Cardiac septum (tissue), 1 donor: ENCODE measurements around the gene NANOG. TPM values are rescaled to one million over a fixed set of nuclear protein-coding genes. Genes with fewer than 3 reads are reported as not detected.
"Not testable (repeated sequence)": the region's sequence is repeated elsewhere in the genome, so short reads cannot be mapped to it uniquely, and the experiment has no call there.

Experiments used
- DNase-seq: peaks from one replicate; pipeline ENCODE4 v3.0.0-alpha.2; 2020; ENCODE audit warnings: low spot score
- intact Hi-C: fragments of 100-400 bp; cut with DNase I; formaldehyde crosslinking; loops from one replicate; pipeline ENCODE4 v1.14.0; 2022
- total RNA-seq: library from RNA; stranded (reverse); fragmentation: NEBNext Ultra II Directional; extraction: Animal tissue kit (Norgen Biotek cat#: 25700); gene quantifications from one replicate; pipeline ENCODE4 v1.2.1, GENCODE V29; 2021
- donor health status: DM: no; HTN: no; CAD: no.

Gene NANOG
- total RNA-seq, 1 donor from 2014 or later = not detected

- intact Hi-C loops = no loop called here
Measured at GRCh38 chr12:7797698-7798398, 8.6 kb downstream of the NANOG start.

DNA sequence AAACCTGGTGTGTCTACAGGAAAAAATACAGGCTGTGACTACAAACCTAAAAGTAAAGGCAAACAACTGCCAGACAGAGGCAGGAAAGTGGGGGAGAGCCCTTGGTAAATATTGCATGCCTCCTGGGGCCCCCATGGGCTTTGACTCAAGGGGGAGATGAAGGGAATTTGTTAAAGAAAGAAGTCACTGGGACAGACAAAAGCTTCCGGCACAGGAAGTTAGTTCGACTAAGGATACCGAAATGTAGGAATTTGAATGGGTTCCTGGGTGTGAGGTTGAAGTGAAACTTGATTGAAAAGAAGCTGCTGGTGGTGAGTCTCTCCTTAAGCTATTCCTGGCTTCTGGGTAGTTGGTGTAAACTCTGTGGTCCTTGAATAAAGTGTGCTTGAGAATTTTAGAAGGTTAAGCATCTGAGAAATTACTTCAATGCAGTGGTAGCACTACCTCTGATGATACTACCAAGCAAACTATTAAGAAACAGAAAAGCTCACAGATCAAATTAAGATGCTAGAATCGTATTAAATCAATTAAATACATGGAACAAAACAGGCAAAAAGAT is 9.6 kb downstream of the NANOG start:
- intact Hi-C loops, DNase-seq: not testable (repeated sequence)

More at GRCh38 chr12:7797698-7798398, 8.6 kb downstream of the NANOG start:
- no peak for DNase-seq

DNA sequence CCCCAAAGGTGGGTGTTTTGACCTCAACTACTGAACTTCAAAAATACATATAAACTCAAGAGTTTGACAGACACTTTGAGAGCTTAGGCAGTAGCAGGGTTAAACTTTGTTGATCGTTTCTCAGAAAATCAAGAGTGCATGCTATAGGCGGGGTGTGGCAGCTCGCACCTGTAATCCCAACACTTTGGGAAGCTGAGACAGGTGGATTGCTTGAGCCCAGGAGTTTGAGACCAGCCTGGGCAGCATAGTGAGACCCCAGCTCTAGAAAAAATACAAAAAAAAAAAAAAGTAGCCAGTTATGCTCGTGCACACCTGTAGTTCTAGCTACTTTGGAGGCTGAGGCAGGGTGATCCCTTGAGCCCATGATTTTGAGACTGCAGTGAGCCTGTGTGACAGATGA is 12.3 kb downstream of the NANOG start:
- DNase-seq = no peak
- intact Hi-C loops = no loop called here

DNA sequence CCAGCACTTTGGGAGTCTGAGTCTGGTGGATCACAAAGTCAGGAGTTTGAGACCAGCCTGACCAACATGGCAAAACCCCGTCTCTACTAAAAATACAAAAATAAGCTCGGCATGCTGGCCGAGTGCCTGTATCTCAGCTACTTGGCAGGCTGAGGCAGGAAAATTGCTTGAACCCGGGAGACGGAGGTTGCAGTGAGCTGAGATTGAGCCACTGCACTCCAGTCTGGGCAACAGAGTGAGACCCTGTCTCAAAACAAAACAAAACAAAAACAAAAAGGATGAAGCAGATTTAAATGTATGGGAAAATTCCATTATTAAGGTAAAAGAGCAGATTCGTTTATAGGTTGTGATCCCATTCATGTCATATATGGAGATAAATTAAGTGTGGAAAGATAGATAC is 17.1 kb downstream of the NANOG start:
- intact Hi-C loops = loop anchor here (5.0 kb wide), 1 partner anchor 129 kb away; no protein-coding TSS in a partner anchor
- DNase-seq = not testable (repeated sequence)

GRCh38 chr12:7806863-7807487 is 17.8 kb downstream of the NANOG start:
- DNase-seq = no peak
- intact Hi-C loops = loop anchor here (5.0 kb wide), 1 partner anchor 130 kb away; no protein-coding TSS in a partner anchor

DNA sequence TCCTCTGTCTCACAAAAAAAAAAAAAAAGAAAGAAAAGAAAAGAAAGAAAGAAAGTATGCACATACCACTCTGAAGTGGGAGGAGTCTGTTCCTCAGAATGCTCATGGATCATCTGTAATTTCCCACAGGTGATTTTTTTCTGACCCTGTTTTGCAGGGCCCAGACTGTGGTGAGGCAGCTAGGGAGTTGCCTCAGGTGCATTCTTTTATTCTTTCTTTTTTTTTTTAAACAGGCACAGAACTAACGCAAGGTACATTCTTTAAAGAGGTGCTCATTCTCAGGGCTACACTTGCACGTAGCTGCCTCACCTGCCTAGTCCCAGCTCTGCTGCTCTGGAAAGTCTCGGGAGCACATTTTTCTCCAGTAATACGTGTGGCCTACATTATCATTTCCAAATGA is 36.6 kb downstream of the NANOG start:
- DNase-seq, intact Hi-C loops: not testable (repeated sequence)

- intact Hi-C loops, DNase-seq: not testable (repeated sequence)
Measured at GRCh38 chr12:7829737-7830136, 40.5 kb downstream of the NANOG start.

DNA sequence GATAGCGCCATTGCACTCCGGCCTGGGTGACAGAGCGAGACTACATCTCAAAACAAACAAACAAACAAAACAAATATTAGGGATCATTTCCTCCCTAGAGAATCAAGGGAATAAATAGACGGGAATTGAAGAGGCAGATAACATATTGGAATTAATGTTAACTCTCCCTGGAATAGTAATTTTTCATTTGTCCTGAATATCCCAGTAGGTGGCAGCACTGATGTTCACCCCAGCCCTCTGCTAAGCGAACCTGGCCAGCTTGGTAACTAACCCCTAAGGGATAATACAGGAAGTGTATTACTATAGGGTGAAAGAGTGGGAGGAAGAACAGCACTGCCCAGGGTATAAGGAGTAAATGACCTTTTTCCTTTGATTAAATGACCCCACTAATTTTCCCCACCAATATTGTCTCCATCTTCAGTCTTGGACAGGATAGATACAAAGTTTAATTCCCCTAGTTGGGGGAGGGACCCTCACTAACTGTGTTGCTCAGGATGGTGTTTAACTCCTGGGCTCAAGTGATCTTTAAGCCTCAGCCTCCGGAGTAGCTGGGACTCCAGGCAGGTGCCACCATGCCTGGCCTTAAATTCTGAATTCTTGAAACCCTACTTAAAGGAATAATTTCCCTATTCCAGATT is 43.0 kb downstream of the NANOG start:
- intact Hi-C loops = no loop called here
- DNase-seq = peak; percentile 78

DNA sequence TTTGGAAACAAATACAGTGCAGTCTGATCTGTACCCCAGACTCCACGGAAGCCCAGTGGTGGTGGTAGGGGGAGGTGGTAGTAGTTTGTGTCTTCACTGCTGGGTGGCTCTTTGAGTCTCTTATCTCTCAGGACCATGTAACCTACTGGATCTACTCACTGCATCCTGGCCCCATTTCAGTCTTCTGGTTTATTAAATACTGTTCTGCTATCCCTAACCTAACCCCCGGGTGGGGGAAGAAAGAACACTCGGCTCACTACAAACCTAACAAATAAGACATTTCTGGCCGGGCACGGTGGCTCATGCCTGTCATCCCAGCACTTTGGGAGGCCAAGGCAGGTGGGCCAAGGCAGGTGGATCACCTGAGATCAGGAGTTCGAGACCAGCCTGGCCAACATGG is 44.0 kb downstream of the NANOG start:
- not testable (repeated sequence) for DNase-seq

GRCh38 chr12:7833831-7834230 is 44.6 kb downstream of the NANOG start:
- intact Hi-C loops = no loop called here

More for the DNA sequence above, 44.0 kb downstream of the NANOG start:
- intact Hi-C loops = not testable (repeated sequence)

DNA sequence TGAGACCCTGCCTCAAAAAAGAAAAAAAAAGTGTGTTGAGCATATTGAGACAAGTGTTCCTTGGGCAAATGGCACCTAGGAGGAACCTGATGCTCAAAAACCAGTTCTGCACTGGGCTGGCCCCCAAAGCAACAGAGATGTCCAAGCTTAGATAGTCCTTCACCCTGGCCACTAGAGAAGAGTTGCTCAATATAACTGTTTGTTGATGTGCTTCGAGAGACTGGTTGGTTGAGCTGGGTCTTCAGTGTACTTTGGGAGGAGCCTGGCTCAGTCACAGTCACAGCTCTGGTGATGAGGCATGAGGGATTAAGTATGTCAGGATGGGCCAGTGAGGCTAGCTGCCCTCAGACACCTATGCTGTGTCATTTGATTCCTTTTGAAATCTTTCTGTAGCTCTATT is 45.5 kb downstream of the NANOG start:
- DNase-seq = no peak
- intact Hi-C loops = no loop called here

More at GRCh38 chr12:7833831-7834230, 44.6 kb downstream of the NANOG start:
- DNase-seq = no peak

DNA sequence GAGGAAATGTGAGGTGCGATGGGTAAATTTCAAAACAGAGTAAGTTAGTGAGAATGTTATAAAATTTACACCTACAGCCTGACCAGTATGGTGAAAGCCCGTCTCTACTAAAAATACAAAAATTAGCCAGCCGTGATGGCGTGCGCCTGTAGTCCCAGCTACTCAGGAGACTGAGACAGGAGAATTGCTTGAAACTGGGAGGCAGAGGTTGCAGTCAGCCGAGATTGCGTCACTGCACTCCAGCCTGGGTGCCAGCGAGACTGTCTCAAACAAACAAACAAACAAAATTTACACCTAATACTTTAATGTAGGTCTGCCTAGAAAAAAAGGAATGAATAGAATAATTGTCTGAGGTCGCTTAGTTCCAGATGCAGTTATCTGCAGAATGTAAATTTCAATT is 45.9 kb downstream of the NANOG start:
- intact Hi-C loops = no loop called here
- no peak for DNase-seq

DNA sequence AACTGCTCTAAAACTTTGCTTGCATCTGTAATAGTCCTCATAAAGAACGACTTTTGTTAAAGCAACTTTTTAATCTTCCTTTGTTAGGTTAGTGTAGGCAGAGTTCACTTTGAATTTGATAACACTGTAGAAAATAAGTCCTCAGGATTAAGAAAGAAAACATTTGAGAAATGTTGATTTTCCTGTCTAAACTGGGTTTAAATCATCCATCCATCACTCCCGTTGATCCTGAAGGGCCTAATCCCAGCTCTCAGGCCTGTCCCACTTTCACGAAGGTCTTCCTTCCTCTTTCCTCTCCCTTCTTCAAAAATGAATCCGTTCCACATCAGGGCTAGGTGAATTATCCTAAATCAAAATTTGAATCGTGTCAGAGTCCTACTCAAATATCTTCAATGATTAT is 46.6 kb downstream of the NANOG start:
- no peak for DNase-seq
- intact Hi-C loops = no loop called here

DNA sequence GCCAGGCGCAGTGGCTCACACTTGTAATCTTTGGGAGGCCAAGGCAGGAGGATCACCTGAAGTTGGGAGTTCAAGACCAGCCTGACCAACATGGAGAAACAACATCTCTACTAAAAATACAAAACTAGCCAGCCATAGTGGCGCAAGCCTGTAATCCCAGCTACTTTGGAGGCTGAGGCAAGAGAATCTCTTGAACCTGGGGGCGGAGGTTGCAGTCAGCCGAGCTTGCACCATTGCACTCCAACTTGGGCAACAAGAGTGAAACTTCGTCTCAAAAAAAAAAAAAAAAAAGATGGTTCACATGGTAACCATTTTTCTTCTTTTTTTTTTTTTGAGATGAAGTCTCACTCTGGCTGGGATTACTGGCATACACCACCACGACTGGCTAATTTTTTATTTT is 48.2 kb downstream of the NANOG start:
- peak; percentile 86 for DNase-seq
- intact Hi-C loops = no loop called here

DNA sequence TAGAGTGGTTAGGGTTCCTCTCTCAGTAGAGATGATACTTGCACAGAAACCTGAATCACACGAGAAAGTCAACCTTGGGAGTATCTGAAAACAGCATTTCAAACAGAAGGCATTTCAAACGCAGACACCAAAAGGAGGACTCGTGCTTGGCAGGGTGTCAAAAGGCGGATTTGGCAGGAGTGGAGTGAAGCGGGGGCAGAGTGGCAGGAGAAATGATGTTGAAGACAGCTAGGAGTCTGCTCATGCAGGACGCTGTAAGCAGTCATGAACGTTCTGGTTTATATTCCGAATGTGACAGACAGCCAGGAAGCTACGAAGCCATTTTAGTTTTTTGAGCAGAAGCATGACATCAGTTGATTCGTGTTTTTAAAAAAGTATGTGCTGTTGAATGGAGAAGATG is 50.0 kb downstream of the NANOG start:
- intact Hi-C loops = not testable (repeated sequence)
- peak; percentile 77 for DNase-seq

GRCh38 chr12:7839848-7840247 is 50.6 kb downstream of the NANOG start:
- intact Hi-C loops, DNase-seq: not testable (repeated sequence)

GRCh38 chr12:7842444-7842843 is 53.2 kb downstream of the NANOG start:
- DNase-seq, intact Hi-C loops: not testable (repeated sequence)

DNA sequence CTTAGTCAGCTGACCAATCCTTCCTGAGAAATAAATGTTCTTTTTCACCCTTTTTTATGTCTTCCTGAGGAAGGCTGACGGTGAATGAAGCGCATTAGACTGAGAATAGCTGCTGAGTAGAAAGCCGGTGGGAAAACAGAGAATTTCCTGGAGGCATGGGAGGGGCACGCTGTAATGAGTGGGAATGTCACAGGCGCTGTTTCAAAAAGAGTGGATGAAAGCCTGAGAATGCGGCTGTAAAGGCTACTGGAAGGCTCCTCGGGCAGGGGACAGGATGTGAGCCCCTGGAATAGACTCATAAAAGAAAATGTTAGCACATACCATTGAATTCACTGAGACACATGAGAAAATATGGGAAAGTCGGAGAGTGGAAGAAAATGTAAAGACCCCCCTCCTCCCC is 53.9 kb downstream of the NANOG start:
- intact Hi-C loops, DNase-seq: not testable (repeated sequence)

- intact Hi-C loops, DNase-seq: not testable (repeated sequence)
Measured at GRCh38 chr12:7843583-7843982, 54.4 kb downstream of the NANOG start.

- no peak for DNase-seq
- intact Hi-C loops = no loop called here
Measured at GRCh38 chr12:7844116-7844515, 54.9 kb downstream of the NANOG start.
